Panc1 (cell line): ENCODE results near the gene GRK1. TPM values are rescaled to one million over a fixed set of nuclear protein-coding genes. Genes with fewer than 3 reads are reported as not detected.

ENCODE experiments used
- ATAC-seq: fragments of 200-7000 bp; cut with Tn5 transposase; 2 replicates; pipeline ENCODE4 v1.9.1; 2020; ENCODE audit warnings: mild to moderate bottlenecking, moderate library complexity
- BruUV-seq: library from RNA; stranded (reverse); fragments of 400-500 nt; replicated peaks from 2 replicates; lab custom pipeline; 2021; lab: Mats Ljungman, UMichigan
- CTCF ChIA-PET: fragments of 300-600 bp; sonication (Branson Sonifier 250); formaldehyde crosslinking; loops from one replicate; lab custom pipeline; 2022; ENCODE audit warnings: antibody characterized with exemption; lab: Charles Lee
- POLR2A ChIA-PET: fragments of 300-600 bp; sonication (Branson Sonifier 250); formaldehyde crosslinking; loops from one replicate; lab custom pipeline; 2022; ENCODE audit warnings: antibody characterized with exemption; lab: Charles Lee
- DNase-seq: peaks from one replicate; pipeline ENCODE4 v3.0.0-alpha.2; 2010; ENCODE audit warnings: low read depth, low spot score
- H3K27ac ChIP-seq: 2 replicates; pipeline ENCODE4 v1.5.1; 2011; ENCODE audit warnings: mild to moderate bottlenecking, low read length, inconsistent platforms
- H3K27me3 ChIP-seq: fragments of 200-500 bp; sonication (Bioruptor generic); 2 replicates; pipeline ENCODE4 v1.6.0; 2014; ENCODE audit warnings: low read length, inconsistent platforms; ENCODE audit not compliant: control insufficient read depth, insufficient read depth
- H3K36me3 ChIP-seq: fragments of 200-500 bp; sonication (Bioruptor generic); 2 replicates; pipeline ENCODE4 v1.5.1; 2014; ENCODE audit warnings: inconsistent platforms, mild to moderate bottlenecking, low read length, moderate library complexity; ENCODE audit not compliant: control insufficient read depth, insufficient read depth
- H3K4me1 ChIP-seq: 2 replicates; pipeline ENCODE4 v1.5.1; 2011; ENCODE audit warnings: inconsistent platforms, mild to moderate bottlenecking, low read length, moderate library complexity; ENCODE audit not compliant: control insufficient read depth, insufficient read depth
- H3K4me3 ChIP-seq, 2 experiments: 2 replicates each; pipeline ENCODE4 v1.5.1; 2011 to 2012; ENCODE audit warnings: low read depth in 2 of 2, low read length in 2 of 2, mild to moderate bottlenecking in 2 of 2, inconsistent platforms in 1 of 2, moderate library complexity in 1 of 2
- H3K9me3 ChIP-seq: fragments of 200-500 bp; sonication (Bioruptor generic); 2 replicates; pipeline ENCODE4 v1.5.1; 2014; ENCODE audit warnings: low read depth, mild to moderate bottlenecking, inconsistent platforms, low read length, moderate library complexity; ENCODE audit not compliant: control insufficient read depth, insufficient read depth
- POLR2AphosphoS5 ChIP-seq: IDR thresholded peaks from 2 replicates; pipeline ENCODE4 v1.6.1; 2012; ENCODE audit warnings: mild to moderate bottlenecking, low read depth, low read length, moderate library complexity
- SIN3A ChIP-seq: IDR thresholded peaks from 2 replicates; pipeline ENCODE4 v1.6.1; 2012; ENCODE audit warnings: low read depth, mild to moderate bottlenecking, low read length, moderate library complexity, borderline replicate concordance; ENCODE audit not compliant: insufficient read depth
- TCF7L2 ChIP-seq: IDR thresholded peaks from 2 replicates; pipeline ENCODE4 v1.6.1; 2011; ENCODE audit warnings: mild to moderate bottlenecking, low read depth, low read length, inconsistent platforms
- in situ Hi-C: cut with HindIII; loops from 2 replicates; pipeline ENCODE4 v1.10.0; 2016; ENCODE audit warnings: low sequenced_read_pairs, low pct_unique_long_range_greater_than_20kb
- intact Hi-C: fragments of 100-400 bp; cut with micrococcal nuclease; formaldehyde crosslinking; loops from one replicate; pipeline ENCODE4 v1.10.0; 2022; ENCODE audit not compliant: unreplicated experiment
- total RNA-seq: library from RNA; stranded (reverse); gene quantifications from one replicate; pipeline ENCODE4 v1.2.1, GENCODE V29; 2021; ENCODE audit not compliant: unreplicated experiment
- TF ChIP-seq, protein P1 (sequence below), 2 experiments: IDR thresholded peaks; 2 replicates each; pipeline ENCODE4 v1.6.1; 2011 to 2012; ENCODE audit warnings: low read depth in 2 of 2, control low read depth in 1 of 2, low read length in 1 of 2, mild to moderate bottlenecking in 1 of 2, moderate library complexity in 1 of 2; ENCODE audit not compliant: insufficient read depth in 1 of 2
- TF ChIP-seq, protein P2 (sequence below): fragments of 450-650 bp; IDR thresholded peaks from 2 replicates; pipeline ENCODE4 v1.5.1; 2017; ENCODE audit warnings: mild to moderate bottlenecking

The GRK1 gene
- total RNA-seq, 1 experiment from 2014 or later = 1.8 TPM

GRCh38 chr13:113736258-113736731 lies 69.3 kb downstream of the GRK1 start:
- ChIA-PET POLR2A (no interaction called here), CTCF (no interaction called here)
- no peak for TF ChIP-seq TCF7L2
- TF ChIP-seq, protein P1, sequence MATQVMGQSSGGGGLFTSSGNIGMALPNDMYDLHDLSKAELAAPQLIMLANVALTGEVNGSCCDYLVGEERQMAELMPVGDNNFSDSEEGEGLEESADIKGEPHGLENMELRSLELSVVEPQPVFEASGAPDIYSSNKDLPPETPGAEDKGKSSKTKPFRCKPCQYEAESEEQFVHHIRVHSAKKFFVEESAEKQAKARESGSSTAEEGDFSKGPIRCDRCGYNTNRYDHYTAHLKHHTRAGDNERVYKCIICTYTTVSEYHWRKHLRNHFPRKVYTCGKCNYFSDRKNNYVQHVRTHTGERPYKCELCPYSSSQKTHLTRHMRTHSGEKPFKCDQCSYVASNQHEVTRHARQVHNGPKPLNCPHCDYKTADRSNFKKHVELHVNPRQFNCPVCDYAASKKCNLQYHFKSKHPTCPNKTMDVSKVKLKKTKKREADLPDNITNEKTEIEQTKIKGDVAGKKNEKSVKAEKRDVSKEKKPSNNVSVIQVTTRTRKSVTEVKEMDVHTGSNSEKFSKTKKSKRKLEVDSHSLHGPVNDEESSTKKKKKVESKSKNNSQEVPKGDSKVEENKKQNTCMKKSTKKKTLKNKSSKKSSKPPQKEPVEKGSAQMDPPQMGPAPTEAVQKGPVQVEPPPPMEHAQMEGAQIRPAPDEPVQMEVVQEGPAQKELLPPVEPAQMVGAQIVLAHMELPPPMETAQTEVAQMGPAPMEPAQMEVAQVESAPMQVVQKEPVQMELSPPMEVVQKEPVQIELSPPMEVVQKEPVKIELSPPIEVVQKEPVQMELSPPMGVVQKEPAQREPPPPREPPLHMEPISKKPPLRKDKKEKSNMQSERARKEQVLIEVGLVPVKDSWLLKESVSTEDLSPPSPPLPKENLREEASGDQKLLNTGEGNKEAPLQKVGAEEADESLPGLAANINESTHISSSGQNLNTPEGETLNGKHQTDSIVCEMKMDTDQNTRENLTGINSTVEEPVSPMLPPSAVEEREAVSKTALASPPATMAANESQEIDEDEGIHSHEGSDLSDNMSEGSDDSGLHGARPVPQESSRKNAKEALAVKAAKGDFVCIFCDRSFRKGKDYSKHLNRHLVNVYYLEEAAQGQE (IDR thresholded peaks at IDR 0.05; ENCODE audit: insufficient read depth in 1 of 2, low read depth in 2 of 2, low read length in 1 of 2) = no peak
- TF ChIP-seq, protein P2, sequence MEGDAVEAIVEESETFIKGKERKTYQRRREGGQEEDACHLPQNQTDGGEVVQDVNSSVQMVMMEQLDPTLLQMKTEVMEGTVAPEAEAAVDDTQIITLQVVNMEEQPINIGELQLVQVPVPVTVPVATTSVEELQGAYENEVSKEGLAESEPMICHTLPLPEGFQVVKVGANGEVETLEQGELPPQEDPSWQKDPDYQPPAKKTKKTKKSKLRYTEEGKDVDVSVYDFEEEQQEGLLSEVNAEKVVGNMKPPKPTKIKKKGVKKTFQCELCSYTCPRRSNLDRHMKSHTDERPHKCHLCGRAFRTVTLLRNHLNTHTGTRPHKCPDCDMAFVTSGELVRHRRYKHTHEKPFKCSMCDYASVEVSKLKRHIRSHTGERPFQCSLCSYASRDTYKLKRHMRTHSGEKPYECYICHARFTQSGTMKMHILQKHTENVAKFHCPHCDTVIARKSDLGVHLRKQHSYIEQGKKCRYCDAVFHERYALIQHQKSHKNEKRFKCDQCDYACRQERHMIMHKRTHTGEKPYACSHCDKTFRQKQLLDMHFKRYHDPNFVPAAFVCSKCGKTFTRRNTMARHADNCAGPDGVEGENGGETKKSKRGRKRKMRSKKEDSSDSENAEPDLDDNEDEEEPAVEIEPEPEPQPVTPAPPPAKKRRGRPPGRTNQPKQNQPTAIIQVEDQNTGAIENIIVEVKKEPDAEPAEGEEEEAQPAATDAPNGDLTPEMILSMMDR = no peak
- no peak for TF ChIP-seq POLR2AphosphoS5
- no peak for TF ChIP-seq SIN3A
- H3K4me1 ChIP-seq = no peaks in the 10 kb centered on the region
- BruUV-seq = no TSS peak
- H3K9me3 ChIP-seq = no peaks in the 10 kb centered on the region
- no peaks in the 10 kb centered on the region for H3K27me3 ChIP-seq
- H3K27ac ChIP-seq = no peak overlapping the region
- no peaks in the 10 kb centered on the region for H3K36me3 ChIP-seq
- in situ Hi-C loops = no loop called here
- ATAC-seq (no peak), DNase-seq (no peak)
- intact Hi-C loops = no loop called here
- H3K4me3 ChIP-seq = no peak overlapping the region

DNA sequence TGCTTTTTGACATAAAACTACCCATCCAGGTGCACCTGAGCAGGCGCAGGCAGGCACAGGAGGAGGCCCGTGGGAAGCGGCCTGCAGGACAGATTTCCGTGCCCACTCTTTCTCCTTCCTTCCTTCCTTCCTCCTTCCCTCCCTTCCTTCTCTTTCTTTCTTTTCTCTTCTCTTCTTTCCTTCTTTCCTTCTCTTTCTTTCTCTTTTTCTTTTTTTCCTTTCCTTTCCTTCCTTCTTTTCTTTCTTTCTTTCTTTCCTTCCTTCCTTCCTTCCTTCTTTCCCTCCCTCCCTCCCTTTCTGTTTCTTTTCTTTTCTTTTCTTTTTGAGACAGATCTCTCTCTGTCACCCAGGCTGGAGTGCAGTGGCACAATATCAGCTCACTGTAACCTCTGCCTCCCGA lies 70.8 kb downstream of the GRK1 start:
- Histone ChIP-seq H3K36me3 (no peaks in the 10 kb centered on the region), H3K4me3 (no peak overlapping the region), H3K9me3 (no peaks in the 10 kb centered on the region), H3K27me3 (no peaks in the 10 kb centered on the region), H3K27ac (no peak overlapping the region), H3K4me1 (no peaks in the 10 kb centered on the region)
- intact Hi-C loops (no loop called here), in situ Hi-C loops (no loop called here)
- no peak for ATAC-seq
- POLR2A ChIA-PET = no interaction called here
- CTCF ChIA-PET = no interaction called here
- no TSS peak for BruUV-seq
- no peak for DNase-seq
- TF ChIP-seq SIN3A (no peak), POLR2AphosphoS5 (no peak), TCF7L2 (no peak)
- TF ChIP-seq, protein P2 = no peak
- TF ChIP-seq, protein P1 (IDR thresholded peaks at IDR 0.05; ENCODE audit: insufficient read depth in 1 of 2, low read depth in 2 of 2, low read length in 1 of 2) = no peak
